OCI-LY7 (cell line): ENCODE measurements around the gene SLC6A5. TPM values are rescaled to one million over a fixed set of nuclear protein-coding genes. Genes with fewer than 3 reads are reported as not detected.

Experiments
- BruUV-seq: library from RNA; stranded (reverse); fragments of 400-500 nt; replicated peaks from 2 replicates; lab custom pipeline; 2021; lab: Mats Ljungman, UMichigan
- CTCF ChIA-PET: fragments of 300-600 bp; sonication (Branson Sonifier 250); formaldehyde crosslinking; loops from one replicate; lab custom pipeline; 2022; ENCODE audit warnings: antibody characterized with exemption; ENCODE audit not compliant: unreplicated experiment; lab: Charles Lee
- POLR2A ChIA-PET: fragments of 300-600 bp; sonication (Branson Sonifier 250); formaldehyde crosslinking; loops from one replicate; lab custom pipeline; 2022; ENCODE audit warnings: antibody characterized with exemption; lab: Charles Lee
- DNase-seq: peaks from one replicate; pipeline ENCODE4 v3.0.0-alpha.2; 2015; ENCODE audit warnings: low spot score
- H2AFZ ChIP-seq: fragments of 200-600 bp; sonication (generic), shearing (Covaris generic); 2 replicates; pipeline ENCODE4 v1.6.1; 2014; ENCODE audit warnings: mild to moderate bottlenecking, antibody characterized with exemption, low read length, moderate library complexity
- H3K27ac ChIP-seq: fragments of 200-600 bp; sonication (generic); 2 replicates; pipeline ENCODE4 v1.5.1; 2014; ENCODE audit warnings: mixed run types, low read depth, mild to moderate bottlenecking, moderate library complexity, low read length, inconsistent platforms; ENCODE audit not compliant: poor library complexity, severe bottlenecking
- H3K36me3 ChIP-seq: fragments of 200-600 bp; sonication (generic); 2 replicates; pipeline ENCODE4 v1.6.1; 2014; ENCODE audit warnings: mild to moderate bottlenecking, antibody characterized with exemption, low read length, moderate library complexity, mixed read lengths; ENCODE audit not compliant: insufficient read depth
- H3K4me1 ChIP-seq: fragments of 200-600 bp; sonication (generic); 2 replicates; pipeline ENCODE4 v1.5.1; 2014; ENCODE audit warnings: mild to moderate bottlenecking, low read length; ENCODE audit not compliant: insufficient read depth, poor library complexity, severe bottlenecking
- H3K4me2 ChIP-seq: fragments of 200-600 bp; sonication (generic); 2 replicates; pipeline ENCODE4 v1.6.1; 2014; ENCODE audit warnings: mild to moderate bottlenecking, low read length
- H3K4me3 ChIP-seq: fragments of 200-600 bp; sonication (generic); 2 replicates; pipeline ENCODE4 v1.5.1; 2014; ENCODE audit warnings: mild to moderate bottlenecking, low read depth, low read length; ENCODE audit not compliant: poor library complexity, severe bottlenecking
- H3K79me2 ChIP-seq: fragments of 200-600 bp; sonication (generic); 2 replicates; pipeline ENCODE4 v1.6.1; 2016; ENCODE audit warnings: low read depth, mild to moderate bottlenecking, low read length, moderate library complexity, mixed read lengths; ENCODE audit not compliant: insufficient read depth
- H3K9me2 ChIP-seq: fragments of 200-600 bp; sonication (generic); 2 replicates; pipeline ENCODE4 v1.6.1; 2016; ENCODE audit warnings: mild to moderate bottlenecking, low read length, mixed read lengths; ENCODE audit not compliant: insufficient read depth
- H3K9me3 ChIP-seq: fragments of 200-600 bp; sonication (generic); 2 replicates; pipeline ENCODE4 v1.6.1; 2014; ENCODE audit warnings: mild to moderate bottlenecking, mixed run types, low read length, mixed read lengths
- H4K20me1 ChIP-seq: fragments of 200-600 bp; sonication (generic); 2 replicates; pipeline ENCODE4 v1.6.1; 2014; ENCODE audit warnings: mild to moderate bottlenecking, antibody characterized with exemption, low read length, moderate library complexity, mixed read lengths; ENCODE audit not compliant: insufficient read depth
- EZH2phosphoT487 ChIP-seq: fragments of 200-600 bp; sonication (generic); IDR thresholded peaks from 2 replicates; pipeline ENCODE4 v1.6.1; 2018; ENCODE audit warnings: low read depth, borderline replicate concordance, mild to moderate bottlenecking, mixed run types, antibody characterized with exemption, low read length, moderate library complexity, mixed read lengths
- intact Hi-C: fragments of 100-400 bp; cut with micrococcal nuclease; formaldehyde crosslinking; loops from one replicate; pipeline ENCODE4 v1.10.0; 2022; ENCODE audit not compliant: unreplicated experiment
- total RNA-seq, 2 experiments: library from RNA; depleted of rRNA in 1 of 2; stranded (reverse); fragments of >200 nt in 1 of 2; shearing (Covaris generic) in 1 of 2; gene quantifications; 2 replicates each; pipeline ENCODE4 v1.2.3, GENCODE V29; 2014 to 2022
- TF ChIP-seq, protein P1 (sequence below): fragments of 200-600 bp; sonication (generic); conservative IDR thresholded peaks from 2 replicates; pipeline ENCODE4 v1.5.1; 2014; ENCODE audit warnings: mild to moderate bottlenecking, antibody characterized with exemption, low read length, moderate library complexity, mixed read lengths

The SLC6A5 gene
- total RNA-seq, 2 experiments from 2014 or later: not detected

DNA sequence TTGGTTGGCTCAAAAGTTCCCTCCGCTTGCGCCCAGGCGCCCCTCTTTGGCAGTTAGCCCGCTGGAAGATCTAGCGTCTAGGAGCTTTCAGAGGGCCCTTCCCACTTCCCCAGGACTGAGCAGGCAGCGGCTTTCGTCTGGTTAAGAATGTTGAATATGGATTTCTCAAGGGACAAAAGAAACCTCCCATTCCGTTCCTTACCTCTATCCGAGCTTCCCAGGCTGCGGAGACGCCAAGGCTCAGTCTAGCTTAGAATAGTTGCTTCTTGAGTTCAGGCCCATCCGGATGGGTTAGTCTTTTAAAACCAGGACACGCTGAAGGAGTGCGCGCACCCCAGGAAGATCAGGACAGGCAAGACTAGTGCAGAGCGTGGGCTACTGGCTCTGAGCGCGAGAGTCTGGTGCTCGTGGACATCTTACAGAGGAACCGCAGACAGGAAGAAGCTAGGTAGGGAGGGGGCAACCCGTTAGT, 71.6 kb downstream of the SLC6A5 start:
- ChIA-PET CTCF (no interaction called here), POLR2A (no interaction called here)
- Histone ChIP-seq H3K9me2 (no peaks in the 10 kb centered on the region), H3K4me2 (no peak overlapping the region), H3K9me3 (no peaks in the 10 kb centered on the region), H3K27ac (no peak overlapping the region), H3K36me3 (no peaks in the 10 kb centered on the region), H3K4me1 (no peaks in the 10 kb centered on the region), H2AFZ (no peak overlapping the region), H3K4me3 (no peak overlapping the region), H3K79me2 (no peaks in the 10 kb centered on the region), H4K20me1 (no peaks in the 10 kb centered on the region)
- TF ChIP-seq, protein P1, sequence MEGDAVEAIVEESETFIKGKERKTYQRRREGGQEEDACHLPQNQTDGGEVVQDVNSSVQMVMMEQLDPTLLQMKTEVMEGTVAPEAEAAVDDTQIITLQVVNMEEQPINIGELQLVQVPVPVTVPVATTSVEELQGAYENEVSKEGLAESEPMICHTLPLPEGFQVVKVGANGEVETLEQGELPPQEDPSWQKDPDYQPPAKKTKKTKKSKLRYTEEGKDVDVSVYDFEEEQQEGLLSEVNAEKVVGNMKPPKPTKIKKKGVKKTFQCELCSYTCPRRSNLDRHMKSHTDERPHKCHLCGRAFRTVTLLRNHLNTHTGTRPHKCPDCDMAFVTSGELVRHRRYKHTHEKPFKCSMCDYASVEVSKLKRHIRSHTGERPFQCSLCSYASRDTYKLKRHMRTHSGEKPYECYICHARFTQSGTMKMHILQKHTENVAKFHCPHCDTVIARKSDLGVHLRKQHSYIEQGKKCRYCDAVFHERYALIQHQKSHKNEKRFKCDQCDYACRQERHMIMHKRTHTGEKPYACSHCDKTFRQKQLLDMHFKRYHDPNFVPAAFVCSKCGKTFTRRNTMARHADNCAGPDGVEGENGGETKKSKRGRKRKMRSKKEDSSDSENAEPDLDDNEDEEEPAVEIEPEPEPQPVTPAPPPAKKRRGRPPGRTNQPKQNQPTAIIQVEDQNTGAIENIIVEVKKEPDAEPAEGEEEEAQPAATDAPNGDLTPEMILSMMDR: no peak
- no peak for TF ChIP-seq EZH2phosphoT487
- intact Hi-C loops: no loop called here
- no TSS peak for BruUV-seq
- DNase-seq: no peak

DNA sequence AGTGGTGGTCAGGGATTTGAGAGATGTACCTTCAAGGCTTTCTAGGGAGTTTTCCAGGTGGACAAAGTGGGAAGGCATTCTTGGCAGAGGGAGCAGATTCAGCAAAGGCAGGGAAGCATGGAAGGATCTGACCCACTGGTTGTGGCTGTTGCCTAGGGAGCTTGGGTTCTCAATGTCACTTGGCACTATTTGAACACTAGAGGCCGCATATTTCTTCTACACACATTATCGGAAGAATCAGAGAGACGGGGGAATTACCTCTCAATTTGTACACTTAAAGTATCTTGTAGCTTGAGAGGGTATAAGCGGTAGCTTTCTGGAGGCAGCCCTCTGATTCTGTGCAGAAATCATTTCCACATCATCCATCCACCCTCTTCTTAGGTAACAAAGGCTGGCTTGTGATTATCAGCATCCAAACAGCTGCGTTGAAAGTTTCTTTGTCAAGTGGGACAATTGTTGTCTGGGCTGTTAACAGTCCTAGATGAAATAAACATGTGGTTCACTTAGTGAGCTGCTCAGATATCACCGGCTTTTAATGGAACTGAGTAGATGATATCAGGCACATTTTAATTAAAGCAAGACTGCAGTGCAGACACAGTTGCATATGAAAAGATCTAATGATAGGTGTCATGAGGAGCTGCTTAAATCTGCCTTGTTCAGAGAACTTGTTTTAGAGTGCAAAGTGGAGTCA, 72.6 kb downstream of the SLC6A5 start:
- intact Hi-C loops: loop anchor here (2.0 kb wide), 1 partner anchor 23 kb away; no protein-coding TSS in a partner anchor
- Histone ChIP-seq H3K9me3 (no peaks in the 10 kb centered on the region), H3K27ac (no peak overlapping the region), H3K36me3 (no peaks in the 10 kb centered on the region), H3K79me2 (no peaks in the 10 kb centered on the region), H3K4me2 (no peak overlapping the region), H2AFZ (no peak overlapping the region), H4K20me1 (no peaks in the 10 kb centered on the region), H3K9me2 (no peaks in the 10 kb centered on the region), H3K4me1 (no peaks in the 10 kb centered on the region), H3K4me3 (no peak overlapping the region)
- ChIA-PET CTCF (interaction anchor here (1.2 kb wide), 1 partner anchor 15 kb away, joined by 3 read pairs; no protein-coding TSS in a partner anchor), POLR2A (no interaction called here)
- DNase-seq: no peak
- BruUV-seq: no TSS peak
- TF ChIP-seq, protein P1: 0 out of 2 replicates have a peak, but pooled peaks have one; percentile 10
- no peak for TF ChIP-seq EZH2phosphoT487

DNA sequence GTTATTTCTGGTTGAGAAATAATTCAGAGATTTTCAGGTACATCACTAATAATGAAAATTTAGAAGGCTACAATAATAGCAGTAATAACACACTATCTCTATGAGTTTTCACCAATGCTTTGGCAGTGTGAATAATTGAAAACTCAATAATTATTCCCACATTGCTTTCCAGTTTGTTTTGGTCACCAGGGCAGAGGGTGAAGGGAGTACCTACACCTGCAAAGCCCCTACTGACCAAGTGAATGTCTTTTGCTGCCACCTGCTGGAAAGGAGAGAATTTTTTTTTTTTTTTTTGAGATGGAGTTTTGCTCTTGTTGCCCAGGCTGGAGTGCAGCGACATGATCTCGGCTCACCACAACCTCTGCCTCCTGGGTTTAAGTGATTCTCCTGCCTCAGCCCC, 73.2 kb downstream of the SLC6A5 start:
- intact Hi-C loops: loop anchor here (2.0 kb wide), 1 partner anchor 24 kb away; no protein-coding TSS in a partner anchor
- CTCF ChIA-PET: interaction anchor here (1.2 kb wide), 1 partner anchor 16 kb away, joined by 3 read pairs; no protein-coding TSS in a partner anchor
- no TSS peak for BruUV-seq
- POLR2A ChIA-PET: interaction anchor here (0.7 kb wide), 1 partner anchor 9 kb away, joined by 3 read pairs; no protein-coding TSS in a partner anchor
- H2AFZ ChIP-seq: no peak overlapping the region
- DNase-seq: peak; percentile 27
- H3K4me1 ChIP-seq: no peaks in the 10 kb centered on the region
- no peak overlapping the region for H3K4me2 ChIP-seq
- H3K9me3 ChIP-seq: no peaks in the 10 kb centered on the region
- H3K9me2 ChIP-seq: no peaks in the 10 kb centered on the region
- TF ChIP-seq, protein P1: peak; percentile 70
- TF ChIP-seq EZH2phosphoT487: no peak
- H3K4me3 ChIP-seq: no peak overlapping the region
- H3K27ac ChIP-seq: no peak overlapping the region
- H4K20me1 ChIP-seq: no peaks in the 10 kb centered on the region
- no peaks in the 10 kb centered on the region for H3K79me2 ChIP-seq
- no peaks in the 10 kb centered on the region for H3K36me3 ChIP-seq
